Measurements from ENCODE around the gene CFAP52.
"Not testable (repeated sequence)": the region's sequence is repeated elsewhere in the genome, so short reads cannot be mapped to it uniquely, and the experiment has no call there.

Gene CFAP52

GRCh38 chr17:9568004-9568403 is 8.4 kb upstream of the CFAP52 start:
- Histone ChIP-seq H3K27ac (ENCODE audit: low read depth in 2 of 2, low read length in 2 of 2) (no peak overlapping the region), H3K9ac (ENCODE audit: low read depth in 1 of 2, low read length in 2 of 2) (no peak overlapping the region), H3K36me3 (ENCODE audit: control insufficient read depth in 2 of 2, insufficient read depth in 2 of 2, low read length in 2 of 2) (peaks cover 5 to 8% of the 10 kb centered on the region in 2 donors), H3K9me3 (ENCODE audit: control insufficient read depth in 2 of 2, low read length in 2 of 2) (no peaks in the 10 kb centered on the region), H3K4me3 (ENCODE audit: low read length in 2 of 2) (no peak overlapping the region), H3K27me3 (ENCODE audit: control insufficient read depth in 2 of 2, insufficient read depth in 2 of 2, low read length in 2 of 2) (no peaks in the 10 kb centered on the region), H3K4me1 (ENCODE audit: control insufficient read depth in 2 of 2, insufficient read depth in 2 of 2, low read length in 2 of 2) (no peaks in the 10 kb centered on the region)

- no peaks in the 10 kb centered on the region for H3K4me1 ChIP-seq (ENCODE audit: control insufficient read depth in 2 of 2, insufficient read depth in 2 of 2, low read length in 2 of 2)
- no peak overlapping the region for H3K27ac ChIP-seq (ENCODE audit: low read depth in 2 of 2, low read length in 2 of 2)
- no peaks in the 10 kb centered on the region for H3K9me3 ChIP-seq (ENCODE audit: control insufficient read depth in 2 of 2, low read length in 2 of 2)
- no peak overlapping the region for H3K9ac ChIP-seq (ENCODE audit: low read depth in 1 of 2, low read length in 2 of 2)
- peaks cover 5 to 8% of the 10 kb centered on the region in 2 donors for H3K36me3 ChIP-seq (ENCODE audit: control insufficient read depth in 2 of 2, insufficient read depth in 2 of 2, low read length in 2 of 2)
- H3K27me3 ChIP-seq (ENCODE audit: control insufficient read depth in 2 of 2, insufficient read depth in 2 of 2, low read length in 2 of 2): no peaks in the 10 kb centered on the region
- H3K4me3 ChIP-seq (ENCODE audit: low read length in 2 of 2): no peak overlapping the region
Observed at GRCh38 chr17:9568957-9569588, 7.4 kb upstream of the CFAP52 start.

GRCh38 chr17:9571201-9571600 is 5.2 kb upstream of the CFAP52 start:
- no peak overlapping the region for H3K9ac ChIP-seq (ENCODE audit: low read depth in 1 of 2, low read length in 2 of 2)
- no peak overlapping the region for H3K27ac ChIP-seq (ENCODE audit: low read depth in 2 of 2, low read length in 2 of 2)
- no peaks in the 10 kb centered on the region for H3K27me3 ChIP-seq (ENCODE audit: control insufficient read depth in 2 of 2, insufficient read depth in 2 of 2, low read length in 2 of 2)
- no peak overlapping the region for H3K4me3 ChIP-seq (ENCODE audit: low read length in 2 of 2)
- H3K4me1 ChIP-seq (ENCODE audit: control insufficient read depth in 2 of 2, insufficient read depth in 2 of 2, low read length in 2 of 2): peaks cover 0 to 11% of the 10 kb centered on the region in 2 donors
- H3K36me3 ChIP-seq (ENCODE audit: control insufficient read depth in 2 of 2, insufficient read depth in 2 of 2, low read length in 2 of 2): peaks cover 5 to 8% of the 10 kb centered on the region in 2 donors
- H3K9me3 ChIP-seq (ENCODE audit: control insufficient read depth in 2 of 2, low read length in 2 of 2): no peaks in the 10 kb centered on the region

- H3K9ac ChIP-seq (ENCODE audit: low read depth in 1 of 2, low read length in 2 of 2): peak within 1 kb of the TSS; percentile 81 to 86
- peaks cover 6 to 19% of the 10 kb centered on the region in 2 donors for H3K4me1 ChIP-seq (ENCODE audit: control insufficient read depth in 2 of 2, insufficient read depth in 2 of 2, low read length in 2 of 2)
- H3K27ac ChIP-seq (ENCODE audit: low read depth in 2 of 2, low read length in 2 of 2): peak within 1 kb of the TSS in 1 of 2 donors; percentile 38
- no peaks in the 10 kb centered on the region for H3K9me3 ChIP-seq (ENCODE audit: control insufficient read depth in 2 of 2, low read length in 2 of 2)
- no peaks in the 10 kb centered on the region for H3K27me3 ChIP-seq (ENCODE audit: control insufficient read depth in 2 of 2, insufficient read depth in 2 of 2, low read length in 2 of 2)
- H3K36me3 ChIP-seq (ENCODE audit: control insufficient read depth in 2 of 2, insufficient read depth in 2 of 2, low read length in 2 of 2): no peaks in the 10 kb centered on the region
- peak within 1 kb of the TSS; percentile 88 to 99 for H3K4me3 ChIP-seq (ENCODE audit: low read length in 2 of 2)
Observed at GRCh38 chr17:9575381-9576101, 901 bp upstream of the CFAP52 start, which contains the start of gene STX8. STX8 (minus strand) TSS chr17:9575820; CDS start chr17:9575808, 12 bp downstream.

- Histone ChIP-seq H3K27me3 (ENCODE audit: control insufficient read depth in 2 of 2, insufficient read depth in 2 of 2, low read length in 2 of 2) (no peaks in the 10 kb centered on the region), H3K4me1 (ENCODE audit: control insufficient read depth in 2 of 2, insufficient read depth in 2 of 2, low read length in 2 of 2) (peaks cover 6 to 19% of the 10 kb centered on the region in 2 donors), H3K27ac (ENCODE audit: low read depth in 2 of 2, low read length in 2 of 2) (no peak overlapping the region), H3K36me3 (ENCODE audit: control insufficient read depth in 2 of 2, insufficient read depth in 2 of 2, low read length in 2 of 2) (no peaks in the 10 kb centered on the region), H3K9me3 (ENCODE audit: control insufficient read depth in 2 of 2, low read length in 2 of 2) (no peaks in the 10 kb centered on the region), H3K4me3 (ENCODE audit: low read length in 2 of 2) (no peak overlapping the region), H3K9ac (ENCODE audit: low read depth in 1 of 2, low read length in 2 of 2) (no peak overlapping the region)
Observed at GRCh38 chr17:9577373-9577709, 899 bp downstream of the CFAP52 start.

GRCh38 chr17:9587969-9588656 is 11.7 kb downstream of the CFAP52 start:
- no peak overlapping the region for H3K9ac ChIP-seq (ENCODE audit: low read depth in 1 of 2, low read length in 2 of 2)
- H3K27me3 ChIP-seq (ENCODE audit: control insufficient read depth in 2 of 2, insufficient read depth in 2 of 2, low read length in 2 of 2): no peaks in the 10 kb centered on the region
- no peak overlapping the region for H3K4me3 ChIP-seq (ENCODE audit: low read length in 2 of 2)
- no peak overlapping the region for H3K27ac ChIP-seq (ENCODE audit: low read depth in 2 of 2, low read length in 2 of 2)
- H3K9me3 ChIP-seq (ENCODE audit: control insufficient read depth in 2 of 2, low read length in 2 of 2): no peaks in the 10 kb centered on the region
- H3K4me1 ChIP-seq (ENCODE audit: control insufficient read depth in 2 of 2, insufficient read depth in 2 of 2, low read length in 2 of 2): no peaks in the 10 kb centered on the region
- H3K36me3 ChIP-seq (ENCODE audit: control insufficient read depth in 2 of 2, insufficient read depth in 2 of 2, low read length in 2 of 2): no peaks in the 10 kb centered on the region

- H3K36me3 ChIP-seq (ENCODE audit: control insufficient read depth in 2 of 2, insufficient read depth in 2 of 2, low read length in 2 of 2): no peaks in the 10 kb centered on the region
- no peaks in the 10 kb centered on the region for H3K27me3 ChIP-seq (ENCODE audit: control insufficient read depth in 2 of 2, insufficient read depth in 2 of 2, low read length in 2 of 2)
- no peaks in the 10 kb centered on the region for H3K4me1 ChIP-seq (ENCODE audit: control insufficient read depth in 2 of 2, insufficient read depth in 2 of 2, low read length in 2 of 2)
- H3K27ac ChIP-seq (ENCODE audit: low read depth in 2 of 2, low read length in 2 of 2): no peak overlapping the region
- H3K9ac ChIP-seq (ENCODE audit: low read depth in 1 of 2, low read length in 2 of 2): no peak overlapping the region
- H3K9me3 ChIP-seq (ENCODE audit: control insufficient read depth in 2 of 2, low read length in 2 of 2): no peaks in the 10 kb centered on the region
- no peak overlapping the region for H3K4me3 ChIP-seq (ENCODE audit: low read length in 2 of 2)
Observed at GRCh38 chr17:9594065-9594464, 17.6 kb downstream of the CFAP52 start.

- H3K4me3 ChIP-seq (ENCODE audit: low read length in 2 of 2); H3K9me3 ChIP-seq (ENCODE audit: control insufficient read depth in 2 of 2, low read length in 2 of 2); H3K9ac ChIP-seq (ENCODE audit: low read depth in 1 of 2, low read length in 2 of 2); H3K36me3 ChIP-seq (ENCODE audit: control insufficient read depth in 2 of 2, insufficient read depth in 2 of 2, low read length in 2 of 2); H3K27ac ChIP-seq (ENCODE audit: low read depth in 2 of 2, low read length in 2 of 2); H3K27me3 ChIP-seq (ENCODE audit: control insufficient read depth in 2 of 2, insufficient read depth in 2 of 2, low read length in 2 of 2); H3K4me1 ChIP-seq (ENCODE audit: control insufficient read depth in 2 of 2, insufficient read depth in 2 of 2, low read length in 2 of 2): not testable (repeated sequence)
Observed at GRCh38 chr17:9597638-9598037, 21.2 kb downstream of the CFAP52 start.

- H3K27ac ChIP-seq (ENCODE audit: low read depth in 2 of 2, low read length in 2 of 2): no peak overlapping the region
- H3K36me3 ChIP-seq (ENCODE audit: control insufficient read depth in 2 of 2, insufficient read depth in 2 of 2, low read length in 2 of 2): no peaks in the 10 kb centered on the region
- H3K4me3 ChIP-seq (ENCODE audit: low read length in 2 of 2): no peak overlapping the region
- H3K4me1 ChIP-seq (ENCODE audit: control insufficient read depth in 2 of 2, insufficient read depth in 2 of 2, low read length in 2 of 2): no peaks in the 10 kb centered on the region
- no peak overlapping the region for H3K9ac ChIP-seq (ENCODE audit: low read depth in 1 of 2, low read length in 2 of 2)
- H3K27me3 ChIP-seq (ENCODE audit: control insufficient read depth in 2 of 2, insufficient read depth in 2 of 2, low read length in 2 of 2): no peaks in the 10 kb centered on the region
- H3K9me3 ChIP-seq (ENCODE audit: control insufficient read depth in 2 of 2, low read length in 2 of 2): no peaks in the 10 kb centered on the region
Observed at GRCh38 chr17:9598661-9599060, 22.2 kb downstream of the CFAP52 start.

- not testable (repeated sequence) for H3K36me3 ChIP-seq (ENCODE audit: control insufficient read depth in 2 of 2, insufficient read depth in 2 of 2, low read length in 2 of 2); H3K4me1 ChIP-seq (ENCODE audit: control insufficient read depth in 2 of 2, insufficient read depth in 2 of 2, low read length in 2 of 2); H3K27ac ChIP-seq (ENCODE audit: low read depth in 2 of 2, low read length in 2 of 2); H3K9ac ChIP-seq (ENCODE audit: low read depth in 1 of 2, low read length in 2 of 2); H3K9me3 ChIP-seq (ENCODE audit: control insufficient read depth in 2 of 2, low read length in 2 of 2); H3K4me3 ChIP-seq (ENCODE audit: low read length in 2 of 2); H3K27me3 ChIP-seq (ENCODE audit: control insufficient read depth in 2 of 2, insufficient read depth in 2 of 2, low read length in 2 of 2)
Observed at GRCh38 chr17:9604583-9604982, 28.1 kb downstream of the CFAP52 start.

Measured in mucosa of rectum (tissue), 2 donors.